Activated CD4-positive, alpha-beta memory T cell treated with anti-CD3 and anti-CD28 coated beads for 36 hours (primary cell): Measurements from ENCODE around the gene VAV2. TPM values are rescaled to one million over a fixed set of nuclear protein-coding genes. Genes with fewer than 3 reads are reported as not detected.
"Not testable (repeated sequence)": the region's sequence is repeated elsewhere in the genome, so short reads cannot be mapped to it uniquely, and the experiment has no call there.

Experiments
- CTCF ChIA-PET: fragments of 350-600 bp; sonication (Branson Sonifier 250); formaldehyde crosslinking; loops from one replicate; lab custom pipeline; 2021; ENCODE audit warnings: antibody characterized with exemption, inconsistent platforms; lab: Charles Lee
- POLR2A ChIA-PET: fragments of 350-600 bp; sonication (Branson Sonifier 250); formaldehyde crosslinking; loops from one replicate; lab custom pipeline; 2021; ENCODE audit warnings: antibody characterized with exemption; lab: Charles Lee
- DNase-seq: peaks from one replicate; pipeline ENCODE4 v3.0.0-alpha.2; 2020
- H3K27ac Mint-ChIP-seq: one replicate; pipeline ENCODE4 v1.8.0; 2021; ENCODE audit warnings: mixed read lengths
- H3K27me3 Mint-ChIP-seq: one replicate; pipeline ENCODE4 v1.8.0; 2021; ENCODE audit warnings: mixed read lengths
- H3K36me3 Mint-ChIP-seq: one replicate; pipeline ENCODE4 v1.8.0; 2021; ENCODE audit warnings: mixed read lengths
- H3K4me1 Mint-ChIP-seq: one replicate; pipeline ENCODE4 v1.8.0; 2021; ENCODE audit warnings: low read depth, mixed read lengths
- H3K4me3 Mint-ChIP-seq: one replicate; pipeline ENCODE4 v1.8.0; 2021; ENCODE audit warnings: mild to moderate bottlenecking, mixed read lengths
- H3K9me3 Mint-ChIP-seq: one replicate; pipeline ENCODE4 v1.8.0; 2021; ENCODE audit warnings: mixed read lengths
- intact Hi-C: fragments of 100-400 bp; cut with micrococcal nuclease; formaldehyde crosslinking; loops from one replicate; pipeline ENCODE4 v1.15.1; 2023
- total RNA-seq, 2 experiments: library from RNA; stranded (reverse); gene quantifications; one replicate each; pipeline ENCODE4 v1.2.3, GENCODE V29; 2021

The VAV2 gene
- total RNA-seq, 2 experiments from 2014 or later = 4.5 to 5.3 TPM

DNA sequence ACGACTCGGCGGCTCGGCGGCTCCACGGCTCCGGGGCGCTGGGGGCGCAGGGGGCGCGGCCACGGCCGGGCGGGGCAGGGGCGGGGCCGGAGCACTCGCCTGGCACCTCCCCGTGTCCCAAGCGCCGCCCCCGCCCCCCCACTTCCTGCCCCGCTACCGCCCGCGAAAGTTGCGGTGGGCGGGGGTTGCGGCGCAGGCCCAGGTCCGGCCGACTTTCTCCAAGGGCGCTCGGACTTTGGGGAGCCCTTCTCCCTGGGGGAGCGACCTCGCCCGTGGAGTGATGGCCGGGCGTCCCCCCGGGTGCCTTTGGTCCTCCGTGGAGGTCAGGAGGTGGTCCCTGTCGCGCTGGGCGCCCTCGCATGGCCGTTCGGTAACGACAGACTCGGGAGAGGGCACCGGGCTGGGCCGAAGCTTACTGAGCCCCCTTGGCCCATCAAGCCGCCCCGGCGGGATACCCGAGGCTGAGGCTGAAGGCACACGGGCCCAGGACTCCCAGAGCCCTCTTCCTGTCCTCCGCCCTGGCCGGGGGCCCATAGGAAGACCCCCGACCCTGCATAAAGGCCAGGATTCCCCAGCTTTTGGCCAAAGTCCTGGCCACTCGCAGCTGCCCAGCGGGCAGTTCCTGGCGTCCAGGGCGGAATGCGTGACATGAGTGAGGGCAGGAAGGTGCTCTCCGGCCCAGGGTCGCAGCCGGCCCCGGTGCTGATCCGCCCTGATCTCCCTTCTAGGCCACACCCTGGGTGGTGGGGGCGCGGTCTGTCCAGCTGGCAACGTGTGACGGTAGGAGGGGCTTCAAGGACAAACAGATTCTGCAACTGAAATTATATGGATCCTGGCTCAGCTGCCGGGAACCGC lies 883 bp upstream of the VAV2 start:
- H3K27me3 Mint-ChIP-seq = peaks cover 12% of the 10 kb centered on the region
- POLR2A ChIA-PET = interaction anchor here (1.3 kb wide), 1 partner anchor 211 kb away, joined by 6 read pairs; no protein-coding TSS in a partner anchor

DNA sequence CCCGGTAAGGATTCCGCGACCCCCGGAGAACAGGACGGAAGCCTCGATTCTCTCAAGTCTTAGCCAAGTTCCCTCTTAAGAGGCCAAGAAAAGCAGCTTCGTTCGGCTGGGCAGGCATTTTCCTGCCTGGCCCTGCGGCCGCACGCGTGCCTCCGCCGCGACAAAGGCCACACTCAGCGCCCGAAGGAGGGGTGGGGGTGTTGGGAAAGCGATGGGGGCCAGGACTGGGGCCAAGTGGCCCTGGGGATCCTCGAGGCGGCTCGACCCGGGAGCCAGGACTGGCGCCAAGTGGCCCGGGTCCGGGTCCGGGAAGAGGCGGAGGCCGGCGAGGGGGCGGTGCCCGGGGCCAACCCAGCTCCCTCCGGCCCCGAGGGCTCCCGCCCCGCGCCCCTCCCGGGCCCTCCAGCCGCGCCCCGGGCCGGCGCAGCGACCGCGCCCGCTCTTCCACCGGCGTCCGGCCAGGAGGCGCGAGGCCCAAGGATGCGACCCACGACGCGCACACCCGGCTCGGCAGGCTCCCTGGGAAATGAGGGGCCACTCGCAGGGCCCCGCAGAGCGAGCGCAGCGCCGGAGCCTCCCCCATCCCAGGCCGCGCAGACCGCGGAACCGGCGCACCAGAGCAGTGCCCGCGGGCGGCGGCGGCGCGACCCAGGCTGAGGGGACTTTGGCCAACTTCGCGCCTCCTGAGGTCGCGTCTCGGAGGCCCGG lies 756 bp downstream of the VAV2 start:
- Mint-ChIP-seq H3K27ac (no peak overlapping the region), H3K27me3 (peaks cover 12% of the 10 kb centered on the region), H3K4me3 (peak overlapping the region; percentile 51), H3K4me1 (peaks cover 1% of the 10 kb centered on the region), H3K9me3 (no peaks in the 10 kb centered on the region), H3K36me3 (no peaks in the 10 kb centered on the region)
- DNase-seq = no peak
- CTCF ChIA-PET = interaction anchor here (1.2 kb wide), 1 partner anchor 210 kb away, joined by 4 read pairs; no protein-coding TSS in a partner anchor
- POLR2A ChIA-PET = no interaction called here
- intact Hi-C loops = loop anchor here (5.0 kb wide), 1 partner anchor 76 kb away; the partner anchor contains the start of gene BRD3

More for the DNA sequence above, 883 bp upstream of the VAV2 start:
- H3K9me3 Mint-ChIP-seq = no peaks in the 10 kb centered on the region
- H3K36me3 Mint-ChIP-seq = no peaks in the 10 kb centered on the region
- intact Hi-C loops = loop anchor here (5.0 kb wide), 1 partner anchor 74 kb away; the partner anchor contains the start of gene BRD3
- H3K27ac Mint-ChIP-seq = no peak overlapping the region
- peaks cover 1% of the 10 kb centered on the region for H3K4me1 Mint-ChIP-seq
- peak overlapping the region; percentile 69 for H3K4me3 Mint-ChIP-seq
- CTCF ChIA-PET = interaction anchor here (0.7 to 5.0 kb wide), 20 partner anchors 9 to 461 kb away, joined by 3 to 118 read pairs (median 4); partner anchors contain the start of gene BRD3OS
- peak; percentile 78 for DNase-seq

DNA sequence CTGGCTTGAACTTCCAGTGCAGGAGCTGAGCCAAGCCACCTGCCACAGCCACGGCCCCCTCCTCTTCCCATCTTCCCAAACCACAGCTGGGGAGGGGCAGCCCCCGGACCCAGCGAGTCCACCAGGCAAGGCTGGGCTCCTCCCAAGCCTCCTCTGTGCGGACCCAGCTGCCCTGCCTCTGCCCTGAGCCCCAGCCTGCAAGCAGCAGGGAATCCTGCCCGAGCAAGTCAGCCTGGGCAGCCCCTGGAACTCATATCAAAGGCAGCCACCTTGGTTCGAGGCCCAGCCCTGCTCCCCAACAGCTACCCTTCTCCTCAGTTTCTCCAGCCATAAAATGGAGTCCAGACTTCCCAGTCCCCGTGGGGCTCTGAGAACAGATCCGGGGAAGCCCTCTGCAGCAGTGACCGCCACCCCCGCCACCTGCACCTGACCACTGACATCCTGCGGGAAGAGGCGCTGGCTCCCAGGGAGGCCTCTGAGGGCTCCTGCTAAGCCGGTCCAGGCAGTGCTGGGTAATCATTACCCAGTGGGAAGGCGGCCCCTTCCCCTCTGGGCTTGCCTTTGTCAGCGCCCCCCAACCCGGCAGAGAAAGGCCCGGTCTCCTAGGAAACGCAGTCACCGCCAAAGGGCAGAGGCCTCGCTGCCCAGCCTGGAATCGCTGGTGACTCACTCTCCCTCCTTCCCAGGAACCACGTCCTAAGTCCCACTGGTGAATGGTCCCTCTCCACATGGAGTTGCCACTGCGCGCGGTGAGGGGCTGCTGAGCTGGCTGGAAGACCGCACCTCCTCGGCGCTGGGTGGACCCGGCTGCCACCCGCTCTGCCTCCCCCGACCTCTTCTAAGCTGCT lies 1.5 kb downstream of the VAV2 start:
- no peaks in the 10 kb centered on the region for H3K9me3 Mint-ChIP-seq
- POLR2A ChIA-PET = no interaction called here
- peaks cover 12% of the 10 kb centered on the region for H3K27me3 Mint-ChIP-seq
- no peak for DNase-seq
- H3K4me3 Mint-ChIP-seq = peak overlapping the region; percentile 51
- H3K27ac Mint-ChIP-seq = no peak overlapping the region
- peaks cover 1% of the 10 kb centered on the region for H3K4me1 Mint-ChIP-seq
- H3K36me3 Mint-ChIP-seq = no peaks in the 10 kb centered on the region
- intact Hi-C loops = loop anchor here (5.0 kb wide), 1 partner anchor 77 kb away; the partner anchor contains the start of gene BRD3
- CTCF ChIA-PET = interaction anchor here (1.2 kb wide), 1 partner anchor 209 kb away, joined by 4 read pairs; no protein-coding TSS in a partner anchor

DNA sequence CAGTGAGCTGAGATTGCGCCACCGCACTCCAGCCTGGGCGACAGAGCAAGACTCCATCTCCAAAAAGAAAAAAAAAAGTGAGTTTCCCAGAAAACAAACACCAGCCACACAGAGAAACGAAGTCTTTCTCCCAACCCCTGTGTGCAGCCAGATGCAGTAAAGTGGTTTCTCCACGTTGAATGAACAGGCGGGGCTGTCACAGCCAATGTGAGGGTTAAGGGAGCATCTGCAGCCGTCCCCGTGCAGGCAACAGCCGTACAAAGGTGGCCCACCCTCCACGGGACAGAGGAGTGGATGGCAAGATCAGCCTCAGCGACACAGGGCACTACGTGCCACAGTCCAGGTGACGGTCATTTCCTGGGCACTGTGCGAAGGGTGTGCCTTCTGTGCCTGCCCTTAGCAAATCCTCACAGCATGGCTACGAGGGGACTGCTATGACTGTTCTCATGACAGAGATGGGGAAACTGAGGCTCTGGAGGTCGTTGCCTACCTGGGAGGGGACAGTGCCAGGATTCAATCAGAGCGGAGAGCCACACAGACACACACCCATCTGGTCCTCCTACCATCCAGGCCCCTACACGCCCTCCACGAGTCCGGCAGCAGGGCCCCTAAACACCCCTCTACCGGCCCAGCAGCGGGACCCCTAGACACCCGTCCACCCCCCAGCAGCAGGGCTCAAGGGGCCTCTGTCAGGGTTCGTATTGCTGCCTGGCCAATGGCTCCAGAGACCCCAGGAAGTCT lies 2.3 kb downstream of the VAV2 start:
- POLR2A ChIA-PET = no interaction called here
- peaks cover 12% of the 10 kb centered on the region for H3K27me3 Mint-ChIP-seq
- no peak overlapping the region for H3K4me3 Mint-ChIP-seq
- H3K36me3 Mint-ChIP-seq = no peaks in the 10 kb centered on the region
- CTCF ChIA-PET = no interaction called here
- peaks cover 1% of the 10 kb centered on the region for H3K4me1 Mint-ChIP-seq
- H3K27ac Mint-ChIP-seq = no peak overlapping the region
- DNase-seq = no peak
- intact Hi-C loops = loop anchor here (5.0 kb wide), 1 partner anchor 78 kb away; the partner anchor contains the start of gene BRD3
- no peaks in the 10 kb centered on the region for H3K9me3 Mint-ChIP-seq

DNA sequence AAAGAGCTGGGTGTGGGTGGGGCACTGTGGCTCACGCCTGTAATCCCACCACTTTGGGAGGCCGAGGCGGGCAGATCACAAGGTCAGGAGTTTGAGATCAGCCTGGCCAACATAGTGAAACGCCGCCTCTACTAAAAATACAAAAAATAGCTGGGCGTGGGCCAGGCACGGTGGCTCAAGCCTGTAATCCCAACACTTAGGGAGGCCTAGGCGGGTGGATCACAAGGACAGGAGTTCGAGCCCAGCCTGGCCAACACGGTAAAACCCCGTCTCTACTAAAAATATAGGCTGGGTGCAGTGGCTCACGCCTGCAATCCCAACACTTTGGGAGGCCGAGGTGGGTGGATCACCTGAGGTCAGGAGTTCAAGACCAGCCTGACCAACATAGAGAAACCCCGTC lies 3.4 kb downstream of the VAV2 start:
- DNase-seq, H3K27ac Mint-ChIP-seq, H3K4me1 Mint-ChIP-seq, H3K36me3 Mint-ChIP-seq, CTCF ChIA-PET, intact Hi-C loops, POLR2A ChIA-PET, H3K9me3 Mint-ChIP-seq, H3K27me3 Mint-ChIP-seq, H3K4me3 Mint-ChIP-seq: not testable (repeated sequence)

DNA sequence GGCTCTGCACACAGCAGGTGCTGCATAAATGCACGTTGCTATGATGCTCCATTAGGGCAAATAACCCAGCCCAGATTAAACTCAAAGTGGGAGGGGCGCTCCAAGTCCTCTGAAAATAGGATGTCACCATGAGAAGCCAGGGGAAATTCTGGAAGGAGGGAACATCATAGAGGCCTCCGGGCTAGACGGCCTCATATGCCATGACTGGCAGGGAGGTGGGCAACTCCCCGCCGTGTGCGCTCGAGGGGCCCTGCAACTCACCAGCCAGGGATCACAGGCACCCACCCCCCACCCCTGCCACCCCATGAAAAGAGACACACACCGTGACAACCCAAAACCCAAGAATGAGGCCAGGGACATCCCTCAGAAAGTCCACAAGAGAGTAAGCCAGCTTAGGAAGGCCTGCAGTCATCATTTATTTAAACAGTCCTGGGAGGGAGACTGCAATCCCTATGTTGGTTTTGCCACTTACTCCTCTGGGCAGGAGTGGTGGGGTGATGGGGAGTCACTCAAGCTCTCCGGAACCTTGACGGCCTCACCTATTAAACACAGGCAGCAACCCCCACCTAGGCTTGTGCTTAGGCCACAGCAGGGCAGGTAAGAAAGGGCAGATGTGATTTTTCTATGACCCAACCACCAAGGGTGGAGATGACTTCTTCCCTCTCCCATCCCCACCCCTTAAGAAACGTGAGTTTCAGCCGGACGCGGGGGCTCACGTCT lies 4.0 kb downstream of the VAV2 start:
- Mint-ChIP-seq H3K4me3 (no peak overlapping the region), H3K9me3 (no peaks in the 10 kb centered on the region), H3K36me3 (no peaks in the 10 kb centered on the region), H3K27ac (no peak overlapping the region), H3K27me3 (peaks cover 9% of the 10 kb centered on the region), H3K4me1 (no peaks in the 10 kb centered on the region)
- DNase-seq = no peak
- ChIA-PET CTCF (no interaction called here), POLR2A (no interaction called here)
- intact Hi-C loops = no loop called here

DNA sequence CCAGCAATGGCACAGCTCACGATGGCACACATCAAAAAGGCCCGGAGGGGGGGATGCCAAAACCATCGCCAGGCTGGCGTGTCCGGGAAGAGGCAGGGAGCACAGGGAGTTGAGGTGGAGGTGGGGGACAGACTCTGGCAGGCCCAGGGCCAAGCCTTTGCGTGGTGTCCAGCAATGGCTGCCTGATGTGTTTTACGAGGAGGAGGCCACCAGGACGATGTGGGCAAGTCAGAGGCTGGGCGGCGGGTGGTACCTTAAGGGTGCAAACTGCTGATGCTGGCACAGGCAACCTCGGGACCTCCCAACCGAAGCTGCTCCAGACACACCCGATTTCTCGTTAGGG lies 4.7 kb downstream of the VAV2 start:
- intact Hi-C loops = no loop called here
- Mint-ChIP-seq H3K27ac (no peak overlapping the region), H3K27me3 (peaks cover 9% of the 10 kb centered on the region), H3K36me3 (no peaks in the 10 kb centered on the region), H3K9me3 (no peaks in the 10 kb centered on the region), H3K4me1 (no peaks in the 10 kb centered on the region), H3K4me3 (no peak overlapping the region)
- CTCF ChIA-PET = no interaction called here
- POLR2A ChIA-PET = no interaction called here
- no peak for DNase-seq

DNA sequence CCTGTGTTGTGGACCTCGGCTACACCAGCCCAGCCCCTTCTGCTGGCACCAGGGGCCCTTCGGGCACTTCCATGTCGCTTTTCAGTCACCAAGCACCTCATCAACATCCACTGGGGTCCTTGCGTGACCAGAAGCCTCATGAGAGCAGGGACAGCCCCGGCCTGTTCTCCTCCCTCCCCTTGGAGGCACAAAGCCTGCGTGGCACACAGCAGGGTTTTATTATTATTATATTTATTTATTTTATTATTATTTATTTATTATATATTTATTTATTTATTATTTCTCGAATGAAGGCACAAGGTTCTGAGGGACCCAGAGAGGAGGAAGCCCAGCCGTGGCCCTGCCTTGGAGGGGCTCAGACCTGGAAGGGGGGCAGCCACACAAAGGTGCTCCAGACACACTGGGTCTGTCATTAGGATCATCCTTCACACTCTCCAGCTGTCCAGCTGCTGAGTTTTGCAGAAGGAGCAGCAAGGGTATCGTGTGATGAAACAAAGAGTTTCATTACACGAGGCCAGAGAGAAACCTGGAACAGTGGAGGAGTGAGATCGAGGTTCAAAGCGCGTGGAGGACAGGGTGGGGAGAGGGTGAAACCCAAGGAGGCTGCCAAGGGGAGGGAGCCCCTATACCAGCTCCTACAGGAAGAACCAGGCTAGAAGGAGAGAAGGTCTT lies 5.2 kb downstream of the VAV2 start:
- no peaks in the 10 kb centered on the region for H3K9me3 Mint-ChIP-seq
- intact Hi-C loops = no loop called here
- no peak for DNase-seq
- H3K36me3 Mint-ChIP-seq = no peaks in the 10 kb centered on the region
- no peak overlapping the region for H3K27ac Mint-ChIP-seq
- no peak overlapping the region for H3K4me3 Mint-ChIP-seq
- ChIA-PET POLR2A (no interaction called here), CTCF (no interaction called here)
- no peaks in the 10 kb centered on the region for H3K4me1 Mint-ChIP-seq
- H3K27me3 Mint-ChIP-seq = peaks cover 9% of the 10 kb centered on the region

DNA sequence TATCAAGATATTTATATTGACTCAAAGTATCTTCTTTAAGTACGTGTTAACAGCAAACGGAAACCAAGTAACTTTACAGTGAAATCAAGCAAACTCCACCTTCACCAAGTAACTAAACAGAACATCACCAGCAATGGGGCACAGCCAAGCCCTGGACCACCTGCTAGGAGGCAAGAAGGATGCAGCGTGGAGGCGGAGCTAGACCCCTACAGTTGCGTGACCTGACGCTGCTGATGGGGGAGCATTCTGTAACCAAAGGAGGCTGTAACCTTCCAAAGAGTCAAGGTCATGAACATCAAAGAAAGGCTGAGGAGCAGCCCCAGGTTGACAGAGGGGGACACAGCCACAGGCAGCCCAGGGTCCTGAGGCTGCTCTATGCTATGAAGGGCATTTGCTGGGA lies 6.1 kb downstream of the VAV2 start:
- Mint-ChIP-seq H3K4me3 (no peak overlapping the region), H3K27me3 (peaks cover 9% of the 10 kb centered on the region), H3K36me3 (no peaks in the 10 kb centered on the region), H3K27ac (no peak overlapping the region), H3K9me3 (no peaks in the 10 kb centered on the region), H3K4me1 (no peaks in the 10 kb centered on the region)
- no peak for DNase-seq
- intact Hi-C loops = no loop called here
- CTCF ChIA-PET = no interaction called here
- POLR2A ChIA-PET = no interaction called here

DNA sequence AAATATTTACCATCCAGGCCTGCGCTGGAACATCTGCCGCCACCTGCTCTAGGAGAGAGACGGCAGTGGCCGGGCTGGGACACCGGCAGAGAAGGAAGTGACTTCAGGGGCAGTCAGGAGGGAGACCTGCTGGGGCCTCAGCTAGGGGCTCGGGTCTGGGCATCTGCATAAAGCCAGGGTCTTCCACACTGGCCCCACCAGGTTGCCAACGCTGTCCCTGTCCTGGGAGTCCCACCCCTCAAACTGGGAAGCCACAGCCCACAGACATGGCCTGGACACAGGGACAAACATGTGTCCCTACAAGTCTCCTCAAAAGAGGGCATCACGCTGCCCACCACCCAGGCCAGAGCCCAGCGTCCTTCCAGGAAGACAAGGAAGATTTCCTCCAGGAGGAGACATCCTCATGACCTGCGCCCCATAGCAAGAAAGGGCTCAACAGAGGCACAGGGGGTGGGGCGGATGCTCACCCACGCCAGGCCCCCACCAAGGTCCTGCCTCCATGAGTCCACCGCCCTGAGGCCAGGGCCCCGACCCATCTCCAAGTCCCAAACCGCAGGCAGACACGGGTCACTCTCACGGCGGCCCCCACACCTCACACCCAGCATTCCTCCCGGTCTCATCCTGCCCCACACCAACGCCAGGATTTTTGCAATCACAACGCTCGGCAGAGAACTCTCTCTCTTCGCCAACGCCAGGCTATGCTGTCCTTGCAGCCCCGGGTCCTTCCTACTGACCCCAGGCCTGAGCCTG lies 9.0 kb downstream of the VAV2 start:
- no peak for DNase-seq
- Mint-ChIP-seq H3K9me3 (no peaks in the 10 kb centered on the region), H3K27ac (no peak overlapping the region), H3K27me3 (no peaks in the 10 kb centered on the region), H3K36me3 (no peaks in the 10 kb centered on the region), H3K4me1 (no peaks in the 10 kb centered on the region), H3K4me3 (no peak overlapping the region)
- POLR2A ChIA-PET = no interaction called here
- intact Hi-C loops = no loop called here
- CTCF ChIA-PET = interaction anchor here (1.4 kb wide), 1 partner anchor 10 kb away, joined by 4 read pairs; no protein-coding TSS in a partner anchor
